ENCODE measurements around the gene ASPSCR1. TPM values are rescaled to one million over a fixed set of nuclear protein-coding genes. Genes with fewer than 3 reads are reported as not detected.

The ASPSCR1 gene
- total and polyA plus RNA-seq, 2 of the 13 experiments (the other 11 are each of a cell fraction or from before 2014, with no cell fraction given): 274 to 314 TPM

- no peak for TF ChIP-seq NFIC (IDR thresholded peaks at IDR 0.05; ENCODE audit: low read length)
- TF ChIP-seq TFE3 (CRISPR knock-in tag; IDR thresholded peaks at IDR 0.05): no peak
- no peak for TF ChIP-seq ZNF598 (CRISPR knock-in tag; IDR thresholded peaks at IDR 0.05; ENCODE audit: borderline replicate concordance)
- no peak for TF ChIP-seq CENPX (CRISPR knock-in tag; IDR thresholded peaks at IDR 0.05)
- TF ChIP-seq PAX8 (CRISPR knock-in tag; IDR thresholded peaks at IDR 0.05; ENCODE audit: borderline replicate concordance): no peak
- TF ChIP-seq ZNF10 (CRISPR knock-in tag; IDR thresholded peaks at IDR 0.05; ENCODE audit: borderline replicate concordance, low read depth): no peak
- TF ChIP-seq USF2 (IDR thresholded peaks at IDR 0.05; ENCODE audit: low read depth, low read length): no peak
- TF ChIP-seq USF2 (CRISPR knock-in tag; IDR thresholded peaks at IDR 0.05; ENCODE audit: borderline replicate concordance): no peak
- no peak for TF ChIP-seq ZNF816 (CRISPR knock-in tag; IDR thresholded peaks at IDR 0.05; ENCODE audit: borderline replicate concordance)
- TF ChIP-seq SIN3A (IDR thresholded peaks at IDR 0.05; ENCODE audit: borderline replicate concordance, low read depth, low read length): no peak
- no peak for TF ChIP-seq HOXA9 (CRISPR knock-in tag; IDR thresholded peaks at IDR 0.05; ENCODE audit: borderline replicate concordance)
- TF ChIP-seq ZNF318 (CRISPR knock-in tag; IDR thresholded peaks at IDR 0.05): no peak
- no peak for TF ChIP-seq MBNL3 (CRISPR knock-in tag; conservative IDR thresholded peaks at IDR 0.05)
- TF ChIP-seq MTA3 (CRISPR knock-in tag; IDR thresholded peaks at IDR 0.05): no peak
- peak; percentile 36; the same call in 1 of the 2 replicates for TF ChIP-seq POLR2AphosphoS5 (IDR thresholded peaks at IDR 0.05; ENCODE audit: low read depth, low read length)
- no peak for TF ChIP-seq CTCF (CRISPR knock-in tag; IDR thresholded peaks at IDR 0.05)
- TF ChIP-seq ISX (CRISPR knock-in tag; conservative IDR thresholded peaks at IDR 0.05): no peak
These were observed 81.4 kb downstream of the ASPSCR1 start (continued) for GRCh38 chr17:82058855-82059249.
